ENCODE measurements around the gene SOAT2. TPM values are rescaled to one million over a fixed set of nuclear protein-coding genes. Genes with fewer than 3 reads are reported as not detected.
A peak's percentile ranks its signal among the peaks of the same experiment; 100 is the strongest.
"Not testable (repeated sequence)": the region's sequence is repeated elsewhere in the genome, so short reads cannot be mapped to it uniquely, and the experiment has no call there.

Gene SOAT2
- total RNA-seq, 1 donor from 2014 or later = 1.2 TPM

- DNase-seq (ENCODE audit: low spot score) (peak; percentile 30), ATAC-seq (no peak)
- intact Hi-C loops (cut with DNase I) = no loop called here
Observed at GRCh38 chr12:53076461-53076860, 26.8 kb upstream of the SOAT2 start.

GRCh38 chr12:53077030-53077429 is 26.3 kb upstream of the SOAT2 start:
- intact Hi-C loops (cut with DNase I) = no loop called here
- no peak for ATAC-seq
- DNase-seq (ENCODE audit: low spot score) = peak; percentile 49

- DNase-seq (ENCODE audit: low spot score) = peak; percentile 52
- peak; percentile 7 for ATAC-seq
- intact Hi-C loops (cut with DNase I) = no loop called here
Observed at GRCh38 chr12:53078425-53079225, 24.7 kb upstream of the SOAT2 start.

DNA sequence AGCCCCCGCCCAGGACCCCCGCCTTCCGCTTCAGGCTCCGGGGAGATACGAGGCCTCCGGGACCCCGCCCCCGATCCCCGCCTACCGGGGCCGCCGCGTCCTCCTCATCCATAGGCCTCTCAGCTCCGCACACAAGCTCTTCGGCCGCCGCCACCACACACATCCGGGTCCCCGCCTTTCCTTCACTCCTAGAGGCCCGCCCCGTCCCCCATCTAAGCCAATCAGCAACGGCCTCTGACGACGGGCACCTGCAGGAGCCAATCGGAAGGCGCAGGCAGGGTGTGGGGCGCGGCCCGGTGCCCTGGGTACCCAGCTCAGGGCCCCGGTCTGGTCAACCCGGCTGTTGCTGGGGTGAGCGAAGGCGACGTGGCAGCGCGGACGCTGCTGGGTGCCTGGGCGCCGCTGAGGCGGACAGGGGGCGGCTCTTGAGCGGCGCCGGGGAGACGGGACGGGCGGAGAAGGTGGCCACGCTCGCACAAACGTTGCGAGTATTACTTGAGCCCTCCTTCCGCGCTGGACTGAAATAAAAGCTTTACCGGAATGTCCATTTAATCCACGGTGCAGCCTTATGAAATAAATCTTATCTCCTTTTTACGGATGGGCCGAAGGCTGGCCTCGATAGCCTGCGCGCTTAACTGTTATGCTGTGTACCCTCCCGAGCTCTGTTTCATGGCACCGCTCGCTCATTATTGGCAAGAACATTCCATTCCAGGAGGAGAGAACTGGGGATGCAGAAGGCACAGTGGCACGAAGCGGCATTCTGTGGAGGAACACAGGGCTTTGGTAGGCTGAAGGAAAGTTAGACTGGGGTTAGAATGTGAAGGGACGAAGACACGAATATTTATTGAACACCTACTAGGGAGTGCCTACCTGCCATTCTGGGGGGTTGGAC is 23.8 kb upstream of the SOAT2 start, which contains the start of gene SPRYD3:
TSS of gene SPRYD3 (minus strand) at position 165 of the 892 bp plus-strand sequence. CDS start at position 108, 57 bp downstream.
- DNase-seq (ENCODE audit: low spot score) = peak; percentile 98
- intact Hi-C loops (cut with DNase I) = no loop called here
- peak; percentile 99 for ATAC-seq

DNA sequence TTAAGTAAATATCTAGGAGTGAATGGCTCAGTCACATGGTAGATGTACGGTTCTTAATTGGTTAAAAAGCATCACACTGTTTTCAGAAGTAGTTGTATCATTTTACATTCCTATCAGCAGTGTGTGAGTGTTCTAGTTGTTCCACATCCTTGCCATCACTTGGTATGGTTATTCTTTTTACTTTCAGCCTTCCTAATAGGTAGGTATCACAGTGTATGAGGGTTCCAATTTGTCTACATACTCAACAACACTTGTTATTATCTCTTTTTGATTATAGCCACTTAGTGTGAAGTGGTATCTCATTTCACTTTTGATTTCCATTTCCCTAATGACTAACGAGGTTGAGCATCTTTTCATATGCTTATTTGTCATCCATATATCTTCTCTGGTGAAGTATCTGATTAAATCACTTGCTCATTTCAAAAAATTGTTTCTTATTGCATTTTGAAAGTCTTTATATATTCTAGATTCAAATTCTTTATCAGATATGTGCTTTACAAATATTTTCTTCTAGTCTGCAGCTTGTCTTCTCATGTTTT is 20.6 kb upstream of the SOAT2 start:
- intact Hi-C loops (cut with DNase I) = no loop called here
- DNase-seq (ENCODE audit: low spot score) (no peak), ATAC-seq (no peak)

GRCh38 chr12:53086361-53086760 is 16.9 kb upstream of the SOAT2 start:
- DNase-seq (ENCODE audit: low spot score) (no peak), ATAC-seq (no peak)
- intact Hi-C loops (cut with DNase I) = no loop called here

DNA sequence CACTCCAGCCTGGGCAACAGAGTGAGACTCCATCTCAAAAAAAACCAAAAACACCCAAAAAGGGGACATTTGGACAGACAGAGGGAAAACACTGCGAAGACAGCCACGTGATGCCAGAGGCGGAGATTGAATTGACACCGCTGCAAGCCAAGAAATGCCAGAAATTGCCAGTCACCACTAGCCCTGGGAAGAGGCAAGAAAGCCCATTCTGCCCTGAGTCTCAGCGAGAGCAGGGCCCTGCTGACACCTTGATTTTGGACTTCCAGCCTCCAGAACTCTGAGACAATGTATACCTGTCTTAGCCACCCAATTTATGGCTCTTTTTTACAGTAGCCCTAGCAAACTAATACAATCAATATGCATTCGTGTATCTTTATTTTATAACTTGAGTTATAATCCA is 13.2 kb upstream of the SOAT2 start:
- DNase-seq (ENCODE audit: low spot score) = no peak
- intact Hi-C loops (cut with DNase I) = no loop called here
- ATAC-seq = no peak

DNA sequence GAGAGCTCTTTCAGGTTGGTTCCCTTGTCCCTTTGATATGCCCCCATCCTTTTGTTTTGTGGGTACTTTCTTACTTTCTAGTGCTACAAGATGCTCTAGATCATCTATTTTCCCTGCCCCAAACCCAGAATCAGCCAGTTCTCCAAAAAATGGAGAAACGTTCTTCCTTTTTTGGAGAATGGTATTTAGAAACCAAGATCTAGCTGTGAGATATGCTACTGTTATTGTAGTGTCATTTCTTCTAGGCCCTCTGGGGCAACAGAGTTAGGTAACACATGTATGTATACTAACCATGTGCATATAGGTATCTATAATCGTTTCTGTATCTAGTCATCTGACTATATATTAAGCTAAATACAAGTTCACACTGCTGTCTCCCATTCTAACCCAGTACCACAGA is 12.7 kb upstream of the SOAT2 start:
- no peak for ATAC-seq
- intact Hi-C loops (cut with DNase I) = no loop called here

DNA sequence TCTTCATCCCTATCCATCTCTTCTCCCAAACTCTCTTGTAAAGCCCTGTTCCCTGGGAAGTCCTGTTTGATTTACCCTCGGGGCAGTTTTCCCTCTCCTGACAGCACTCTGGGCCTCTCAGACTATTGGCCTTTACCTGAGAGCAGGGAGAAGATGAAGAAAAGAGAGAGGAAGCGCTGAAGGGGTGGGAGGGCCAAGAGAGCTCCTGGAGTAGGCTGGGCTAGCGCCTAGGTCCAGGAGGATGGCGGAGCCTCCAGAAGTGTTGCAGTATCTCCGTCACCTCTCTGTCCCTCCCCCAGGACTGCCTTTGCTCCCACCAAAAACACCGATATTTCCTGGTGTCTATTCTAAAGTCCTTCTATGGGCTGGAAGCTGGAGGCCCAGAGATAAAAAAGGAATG is 11.5 kb upstream of the SOAT2 start:
- DNase-seq (ENCODE audit: low spot score) (no peak), ATAC-seq (no peak)
- intact Hi-C loops (cut with DNase I) = no loop called here

More for the DNA sequence above, 12.7 kb upstream of the SOAT2 start:
- DNase-seq (ENCODE audit: low spot score) = no peak

- ATAC-seq (no peak), DNase-seq (ENCODE audit: low spot score) (no peak)
- intact Hi-C loops (cut with DNase I) = no loop called here
Observed at GRCh38 chr12:53093777-53094393, 9.4 kb upstream of the SOAT2 start.

GRCh38 chr12:53094394-53094787 is 8.9 kb upstream of the SOAT2 start:
- intact Hi-C loops (cut with DNase I) = no loop called here
- DNase-seq (ENCODE audit: low spot score) (no peak), ATAC-seq (no peak)

- ATAC-seq; DNase-seq (ENCODE audit: low spot score); intact Hi-C loops (cut with DNase I): not testable (repeated sequence)
Observed at GRCh38 chr12:53094796-53095595, 8.3 kb upstream of the SOAT2 start.

DNA sequence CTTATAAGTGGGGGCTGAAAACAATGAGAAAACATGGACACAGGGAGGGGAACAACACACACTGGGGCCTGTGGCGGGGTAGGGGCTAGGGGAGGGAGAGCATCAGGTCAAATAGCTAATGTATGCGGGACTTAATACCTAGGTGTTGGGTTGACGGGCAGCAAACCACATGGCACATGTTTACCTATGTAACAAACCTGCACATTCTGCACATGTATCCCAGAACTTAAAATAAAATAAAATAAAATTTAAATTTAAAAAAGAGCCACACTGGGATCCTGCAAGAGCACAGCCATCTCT is 7.7 kb upstream of the SOAT2 start:
- not testable (repeated sequence) for DNase-seq (ENCODE audit: low spot score)

GRCh38 chr12:53096089-53096741 is 7.1 kb upstream of the SOAT2 start:
- peak; percentile 90 for DNase-seq (ENCODE audit: low spot score)
- intact Hi-C loops (cut with DNase I) = no loop called here
- ATAC-seq = peak; percentile 85

More for the DNA sequence above, 7.7 kb upstream of the SOAT2 start:
- intact Hi-C loops (cut with DNase I); ATAC-seq: not testable (repeated sequence)

- peak; percentile 4 for ATAC-seq
- DNase-seq (ENCODE audit: low spot score) = no peak
- intact Hi-C loops (cut with DNase I) = no loop called here
Observed at GRCh38 chr12:53096759-53097158, 6.5 kb upstream of the SOAT2 start.

DNA sequence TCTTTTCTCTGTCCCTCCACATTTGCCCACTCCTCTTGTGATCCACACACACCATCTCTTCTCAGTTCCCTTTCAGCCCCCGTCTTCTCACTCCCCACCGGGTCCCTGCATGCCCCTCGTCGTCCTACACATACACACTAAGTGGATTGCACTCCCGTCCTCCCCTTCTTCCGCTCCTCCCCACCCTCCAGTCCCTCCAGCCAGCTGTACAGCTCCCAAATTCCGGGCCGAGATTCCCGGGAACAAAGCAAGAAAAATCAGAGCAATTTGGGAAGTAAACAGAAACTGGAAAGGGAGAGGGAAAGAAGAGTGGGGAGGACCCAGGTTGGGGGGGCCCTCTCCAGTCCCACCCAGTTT is 6.1 kb upstream of the SOAT2 start:
- intact Hi-C loops (cut with DNase I) = no loop called here
- ATAC-seq (peak; percentile 53), DNase-seq (ENCODE audit: low spot score) (no peak)

DNA sequence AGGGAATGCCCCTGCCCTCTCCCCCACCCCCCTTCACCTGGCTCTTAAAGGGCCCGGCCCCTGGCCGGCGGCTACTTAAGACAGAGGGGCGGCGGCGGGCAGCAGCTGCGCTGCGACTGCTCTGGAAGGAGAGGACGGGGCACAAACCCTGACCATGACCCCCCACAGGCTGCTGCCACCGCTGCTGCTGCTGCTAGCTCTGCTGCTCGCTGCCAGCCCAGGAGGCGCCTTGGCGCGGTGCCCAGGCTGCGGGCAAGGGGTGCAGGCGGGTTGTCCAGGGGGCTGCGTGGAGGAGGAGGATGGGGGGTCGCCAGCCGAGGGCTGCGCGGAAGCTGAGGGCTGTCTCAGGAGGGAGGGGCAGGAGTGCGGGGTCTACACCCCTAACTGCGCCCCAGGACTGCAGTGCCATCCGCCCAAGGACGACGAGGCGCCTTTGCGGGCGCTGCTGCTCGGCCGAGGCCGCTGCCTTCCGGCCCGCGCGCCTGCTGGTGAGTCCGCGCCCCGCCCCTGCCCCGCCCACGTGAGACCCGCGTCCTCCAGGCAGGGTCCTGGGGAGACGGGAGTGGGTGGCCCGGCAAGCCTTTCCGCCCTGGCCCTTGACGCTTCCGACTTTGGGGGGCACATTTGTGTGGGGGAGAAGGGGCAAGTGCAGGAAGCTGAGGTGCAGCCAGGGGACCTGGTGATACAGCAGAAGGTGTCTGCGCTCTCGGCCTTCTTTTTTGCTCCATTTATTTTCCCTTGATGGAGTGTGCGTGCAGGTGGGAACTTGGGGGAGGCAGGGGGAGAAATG is 5.5 kb upstream of the SOAT2 start, which contains the start of gene IGFBP6:
TSS of gene IGFBP6 (plus strand) at position 104 of the 790 bp plus-strand sequence. CDS start at position 155, 51 bp downstream.
- intact Hi-C loops (cut with DNase I) = no loop called here
- peak; percentile 87 for DNase-seq (ENCODE audit: low spot score)

More for the DNA sequence above, 5.5 kb upstream of the SOAT2 start, which contains the start of gene IGFBP6:
- peak; percentile 75 for ATAC-seq

Data from sciatic nerve (tissue), 2 donors.